Hepatocyte (in vitro differentiated cells): ENCODE results near the gene MR1.

ENCODE experiments used
- CTCF ChIP-seq: fragments of 200-600 bp; sonication (generic); IDR thresholded peaks from 2 replicates; pipeline ENCODE4 v1.5.1; 2016; ENCODE audit warnings: antibody characterized with exemption, mild to moderate bottlenecking; ENCODE audit not compliant: poor library complexity
- EZH2 ChIP-seq: fragments of 200-600 bp; sonication (generic); IDR thresholded peaks from 2 replicates; pipeline ENCODE4 v1.6.1; 2016; ENCODE audit warnings: antibody characterized with exemption, mild to moderate bottlenecking, borderline replicate concordance

- no peak for TF ChIP-seq CTCF
- TF ChIP-seq EZH2: no peak
These were observed 72.7 kb downstream of the MR1 start for GRCh38 chr1:181106479-181106878.
